ENCODE data around the gene SMC1B. TPM values are rescaled to one million over a fixed set of nuclear protein-coding genes. Genes with fewer than 3 reads are reported as not detected.

SMC1B gene
- total RNA-seq, 1 experiment from 2014 or later, result 0.10 TPM

GRCh38 chr22:45397806-45398205 lies 15.6 kb downstream of the SMC1B start:
- no peak for TF ChIP-seq REST (IDR thresholded peaks at IDR 0.05; ENCODE audit: insufficient read depth in 1 of 2, low read depth in 2 of 2, low read length in 1 of 2)
- no peak for TF ChIP-seq TCF7L2 (IDR thresholded peaks at IDR 0.05; ENCODE audit: low read depth, low read length)
- no peak for TF ChIP-seq SIN3A (IDR thresholded peaks at IDR 0.05; ENCODE audit: borderline replicate concordance, insufficient read depth, low read depth, low read length)
- no peak for TF ChIP-seq POLR2AphosphoS5 (IDR thresholded peaks at IDR 0.05; ENCODE audit: low read depth, low read length)
- no peak for TF ChIP-seq CTCF (IDR thresholded peaks at IDR 0.05)
- no peak for DNase-seq (ENCODE audit: low read depth, low spot score)
- Histone ChIP-seq H3K27ac (ENCODE audit: low read length) (no peak overlapping the region), H3K27me3 (ENCODE audit: control insufficient read depth, insufficient read depth, low read length) (no peaks in the 10 kb centered on the region), H3K9me3 (ENCODE audit: control insufficient read depth, insufficient read depth, low read depth, low read length) (no peaks in the 10 kb centered on the region), H3K4me3 (ENCODE audit: low read depth in 2 of 2, low read length in 2 of 2) (no peak overlapping the region), H3K4me1 (ENCODE audit: control insufficient read depth, insufficient read depth, low read length) (no peaks in the 10 kb centered on the region), H3K36me3 (ENCODE audit: control insufficient read depth, insufficient read depth, low read length) (no peaks in the 10 kb centered on the region)
- CTCF ChIA-PET, result no interaction called here
- POLR2A ChIA-PET, result no interaction called here
- in situ Hi-C loops (cut with HindIII; ENCODE audit: low pct_unique_long_range_greater_than_20kb, low sequenced_read_pairs) (no loop called here), intact Hi-C loops (cut with micrococcal nuclease; ENCODE audit: unreplicated experiment) (no loop called here)
- no TSS peak for BruUV-seq (replicated peaks)
- ATAC-seq, result no peak

GRCh38 chr22:45389546-45389945 lies 23.9 kb downstream of the SMC1B start:
- CTCF ChIA-PET, result interaction anchor here (0.6 kb wide), 1 partner anchor 52 kb away, joined by 11 read pairs; no protein-coding TSS in a partner anchor
- in situ Hi-C loops (cut with HindIII; ENCODE audit: low pct_unique_long_range_greater_than_20kb, low sequenced_read_pairs) (no loop called here), intact Hi-C loops (cut with micrococcal nuclease; ENCODE audit: unreplicated experiment) (no loop called here)
- H3K4me1 ChIP-seq (ENCODE audit: control insufficient read depth, insufficient read depth, low read length), result no peaks in the 10 kb centered on the region
- no peaks in the 10 kb centered on the region for H3K36me3 ChIP-seq (ENCODE audit: control insufficient read depth, insufficient read depth, low read length)
- ATAC-seq (no peak), DNase-seq (ENCODE audit: low read depth, low spot score) (no peak)
- peaks cover 4% of the 10 kb centered on the region; the same call in 1 of the 2 replicates for H3K27me3 ChIP-seq (ENCODE audit: control insufficient read depth, insufficient read depth, low read length)
- POLR2A ChIA-PET, result interaction anchor here (0.6 kb wide), 1 partner anchor 56 kb away, joined by 12 read pairs; no protein-coding TSS in a partner anchor
- TF ChIP-seq CTCF (IDR thresholded peaks at IDR 0.05) (no peak), POLR2AphosphoS5 (IDR thresholded peaks at IDR 0.05; ENCODE audit: low read depth, low read length) (no peak), SIN3A (IDR thresholded peaks at IDR 0.05; ENCODE audit: borderline replicate concordance, insufficient read depth, low read depth, low read length) (no peak), TCF7L2 (IDR thresholded peaks at IDR 0.05; ENCODE audit: low read depth, low read length) (no peak), REST (IDR thresholded peaks at IDR 0.05; ENCODE audit: insufficient read depth in 1 of 2, low read depth in 2 of 2, low read length in 1 of 2) (no peak)
- H3K4me3 ChIP-seq (ENCODE audit: low read depth in 2 of 2, low read length in 2 of 2), result no peak overlapping the region
- no peak overlapping the region for H3K27ac ChIP-seq (ENCODE audit: low read length)
- H3K9me3 ChIP-seq (ENCODE audit: control insufficient read depth, insufficient read depth, low read depth, low read length), result no peaks in the 10 kb centered on the region
- no TSS peak for BruUV-seq (replicated peaks)
